Neuronal stem cell (in vitro differentiated cells): ENCODE measurements around the gene EMILIN1.

Experiments used
- DNase-seq: peaks from one replicate; pipeline ENCODE4 v3.0.0-alpha.2; 2013; ENCODE audit warnings: low spot score
- H2AFZ ChIP-seq: one replicate; pipeline ENCODE4 v1.6.1; 2013; ENCODE audit warnings: mild to moderate bottlenecking, low read length, inconsistent platforms
- H2AK5ac ChIP-seq: 2 replicates; pipeline ENCODE4 v1.6.1; 2013; ENCODE audit warnings: low read depth, mild to moderate bottlenecking, inconsistent platforms, low read length, moderate library complexity, mixed read lengths
- H2BK120ac ChIP-seq: 2 replicates; pipeline ENCODE4 v1.6.1; 2013; ENCODE audit warnings: low read depth, mild to moderate bottlenecking, inconsistent platforms, low read length, moderate library complexity, mixed read lengths
- H2BK12ac ChIP-seq: one replicate; pipeline ENCODE4 v1.6.1; 2013; ENCODE audit warnings: low read length, inconsistent platforms
- H2BK15ac ChIP-seq: 2 replicates; pipeline ENCODE4 v1.6.1; 2013; ENCODE audit warnings: mild to moderate bottlenecking, low read length, inconsistent platforms, mixed read lengths
- H2BK5ac ChIP-seq: one replicate; pipeline ENCODE4 v1.6.1; 2013; ENCODE audit warnings: inconsistent platforms, mild to moderate bottlenecking, low read length, moderate library complexity
- H3K14ac ChIP-seq: one replicate; pipeline ENCODE4 v1.6.1; 2013; ENCODE audit warnings: low read length, inconsistent platforms
- H3K18ac ChIP-seq: 2 replicates; pipeline ENCODE4 v1.6.1; 2013; ENCODE audit warnings: low read length, inconsistent platforms
- H3K23ac ChIP-seq: 2 replicates; pipeline ENCODE4 v1.6.1; 2013; ENCODE audit warnings: low read depth, mild to moderate bottlenecking, mixed read lengths, low read length, inconsistent platforms; ENCODE audit not compliant: poor library complexity
- H3K27ac ChIP-seq: replicated peaks from 3 replicates; pipeline ENCODE4 v1.5.1; 2013; ENCODE audit warnings: low read length, inconsistent platforms
- H3K27me3 ChIP-seq, 3 experiments: 2 replicates each; pipeline ENCODE4 v1.6.1; 2013; ENCODE audit warnings: low read length in 3 of 3, mild to moderate bottlenecking in 2 of 3, inconsistent platforms in 1 of 3, low read depth in 1 of 3, mixed read lengths in 1 of 3, moderate library complexity in 1 of 3; ENCODE audit not compliant: control insufficient read depth in 3 of 3, insufficient read depth in 3 of 3
- H3K36me3 ChIP-seq, 2 donors: replicated peaks in 1 of 2; 2 replicates each; pipeline ENCODE4 v1.6.1; 2013; ENCODE audit warnings: low read length in 2 of 2; ENCODE audit not compliant: control insufficient read depth in 2 of 2, insufficient read depth in 2 of 2
- H3K4ac ChIP-seq: 2 replicates; pipeline ENCODE4 v1.6.1; 2013; ENCODE audit warnings: inconsistent platforms, mild to moderate bottlenecking, low read length, moderate library complexity
- H3K4me1 ChIP-seq, 2 donors: 1 replicate in 1 of 2; 2 replicates in 1 of 2; pipeline ENCODE4 v1.6.1; 2013; ENCODE audit warnings: low read length in 2 of 2, low read depth in 1 of 2; ENCODE audit not compliant: control insufficient read depth in 2 of 2, insufficient read depth in 1 of 2
- H3K4me2 ChIP-seq: one replicate; pipeline ENCODE4 v1.6.1; 2013; ENCODE audit warnings: mild to moderate bottlenecking, low read length, inconsistent platforms; ENCODE audit not compliant: insufficient read depth, poor library complexity, severe bottlenecking
- H3K4me3 ChIP-seq, 2 donors: 2 replicates each; pipeline ENCODE4 v1.5.1; 2013; ENCODE audit warnings: low read length in 2 of 2, mild to moderate bottlenecking in 2 of 2, inconsistent platforms in 1 of 2, moderate library complexity in 1 of 2
- H3K79me1 ChIP-seq: one replicate; pipeline ENCODE4 v1.6.1; 2013; ENCODE audit warnings: low read depth, mild to moderate bottlenecking, inconsistent platforms, low read length, moderate library complexity
- H3K9ac ChIP-seq: one replicate; pipeline ENCODE4 v1.6.1; 2013; ENCODE audit warnings: mild to moderate bottlenecking, low read depth, low read length, inconsistent platforms; ENCODE audit not compliant: poor library complexity
- H3K9me3 ChIP-seq, 2 donors: replicated peaks in 1 of 2; 2 replicates each; pipeline versions ENCODE3 to v1.6.1; 2013; ENCODE audit warnings: low read length in 2 of 2, mild to moderate bottlenecking in 2 of 2, inconsistent platforms in 1 of 2, low read depth in 1 of 2, mixed read lengths in 1 of 2, moderate library complexity in 1 of 2; ENCODE audit not compliant: control insufficient read depth in 2 of 2, insufficient read depth in 1 of 2
- H4K8ac ChIP-seq: one replicate; pipeline ENCODE4 v1.6.1; 2013; ENCODE audit warnings: low read depth, mild to moderate bottlenecking, inconsistent platforms, low read length, moderate library complexity
- H4K91ac ChIP-seq: one replicate; pipeline ENCODE4 v1.6.1; 2013; ENCODE audit warnings: low read length, low read depth, mild to moderate bottlenecking, inconsistent platforms; ENCODE audit not compliant: poor library complexity
- WGBS, 2 donors: extraction: QIAGEN DNeasy Blood & Tissue Kit; methylation state at CpG; one replicate each; pipeline ENCODE4 v1.1.7; 2013; ENCODE audit warnings: missing lambda C conversion rate in 2 of 2, mixed read lengths in 1 of 2; ENCODE audit not compliant: insufficient read length in 2 of 2, insufficient replicate concordance in 1 of 2; ENCODE audit errors: extremely low coverage in 2 of 2; 5-methylcytosine and 5-hydroxymethylcytosine counted together

The EMILIN1 gene

DNA sequence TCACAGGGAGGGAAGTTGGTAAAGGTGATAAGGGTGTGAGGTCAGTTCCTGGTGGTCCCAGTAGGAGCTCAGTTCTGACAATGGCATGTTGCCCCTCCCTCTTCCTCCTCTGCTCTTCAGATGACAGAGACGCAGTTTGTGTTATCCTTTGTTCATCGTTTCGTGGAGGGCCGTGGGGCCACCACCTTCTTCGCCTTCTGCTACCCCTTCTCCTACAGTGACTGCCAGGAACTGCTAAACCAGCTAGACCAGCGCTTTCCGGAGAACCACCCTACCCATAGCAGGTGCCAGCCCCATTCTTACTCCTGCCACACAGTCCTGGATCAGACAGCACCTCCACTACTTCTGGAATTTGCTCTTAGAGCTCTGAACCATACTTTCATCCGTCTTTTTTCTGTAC is 24.6 kb upstream of the EMILIN1 start:
- H3K4ac ChIP-seq, result no peak overlapping the region
- H2BK120ac ChIP-seq, result no peak overlapping the region
- no peak overlapping the region for H4K8ac ChIP-seq
- DNase-seq, result no peak
- H4K91ac ChIP-seq, result no peak overlapping the region
- H3K4me2 ChIP-seq, result no peak overlapping the region
- no peak overlapping the region for H2AFZ ChIP-seq
- no peak overlapping the region for H3K18ac ChIP-seq
- no peak overlapping the region for H3K9ac ChIP-seq
- no peak overlapping the region for H3K14ac ChIP-seq
- H3K27me3 ChIP-seq, result no peaks in the 10 kb centered on the region
- no peak overlapping the region for H3K27ac ChIP-seq
- no peak overlapping the region for H2BK5ac ChIP-seq
- no peak overlapping the region for H3K23ac ChIP-seq
- H3K4me3 ChIP-seq, result no peak overlapping the region
- peaks cover 5 to 7% of the 10 kb centered on the region in 2 donors for H3K4me1 ChIP-seq
- no peak overlapping the region for H2BK12ac ChIP-seq
- peaks cover 6% of the 10 kb centered on the region for H3K79me1 ChIP-seq
- no peak overlapping the region for H2AK5ac ChIP-seq
- H2BK15ac ChIP-seq, result no peak overlapping the region
- H3K36me3 ChIP-seq, result peaks cover 43 to 59% of the 10 kb centered on the region in 2 donors
- no CpG with 5 or more reads among the region's 8 CpGs for whole genome bisulfite sequencing, 2 donors
- H3K9me3 ChIP-seq, result no peaks in the 10 kb centered on the region

DNA sequence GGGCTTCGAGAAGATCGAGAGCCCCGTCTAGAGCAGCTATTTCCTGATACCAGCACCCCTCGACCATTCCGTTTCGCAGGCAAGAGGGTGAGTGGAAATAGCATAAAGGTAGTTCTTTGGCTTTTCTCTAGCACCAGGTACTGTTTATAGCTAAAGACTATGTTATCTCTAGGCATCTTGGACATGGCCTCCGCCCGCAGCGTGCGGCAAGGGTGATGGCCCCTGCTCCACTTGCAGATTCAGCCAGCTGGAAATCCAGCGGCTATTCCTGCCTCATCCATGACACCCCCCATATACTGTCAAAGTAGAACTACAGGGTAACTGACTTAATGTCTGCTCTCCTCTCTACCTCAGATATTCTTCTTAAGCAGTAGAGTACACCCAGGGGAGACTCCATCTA is 23.7 kb upstream of the EMILIN1 start:
- no peaks in the 10 kb centered on the region for H3K9me3 ChIP-seq
- H2BK12ac ChIP-seq, result no peak overlapping the region
- H2BK15ac ChIP-seq, result no peak overlapping the region
- peaks cover 49 to 69% of the 10 kb centered on the region in 2 donors for H3K36me3 ChIP-seq
- no peak overlapping the region for H4K91ac ChIP-seq
- no peak overlapping the region for H3K4me2 ChIP-seq
- peaks cover 6% of the 10 kb centered on the region for H3K79me1 ChIP-seq
- no peak overlapping the region for H3K4me3 ChIP-seq
- H3K27me3 ChIP-seq, result no peaks in the 10 kb centered on the region
- no peak overlapping the region for H2BK120ac ChIP-seq
- H2AFZ ChIP-seq, result no peak overlapping the region
- no peak overlapping the region for H3K9ac ChIP-seq
- no CpG with 5 or more reads among the region's 11 CpGs for WGBS, 2 donors
- H3K27ac ChIP-seq, result no peak overlapping the region
- no peak overlapping the region for H3K14ac ChIP-seq
- no peak overlapping the region for H2BK5ac ChIP-seq
- H4K8ac ChIP-seq, result no peak overlapping the region
- H2AK5ac ChIP-seq, result no peak overlapping the region
- no peak overlapping the region for H3K18ac ChIP-seq
- DNase-seq, result no peak
- H3K23ac ChIP-seq, result no peak overlapping the region
- H3K4me1 ChIP-seq, result peaks cover 3 to 4% of the 10 kb centered on the region in 2 donors
- H3K4ac ChIP-seq, result no peak overlapping the region

DNA sequence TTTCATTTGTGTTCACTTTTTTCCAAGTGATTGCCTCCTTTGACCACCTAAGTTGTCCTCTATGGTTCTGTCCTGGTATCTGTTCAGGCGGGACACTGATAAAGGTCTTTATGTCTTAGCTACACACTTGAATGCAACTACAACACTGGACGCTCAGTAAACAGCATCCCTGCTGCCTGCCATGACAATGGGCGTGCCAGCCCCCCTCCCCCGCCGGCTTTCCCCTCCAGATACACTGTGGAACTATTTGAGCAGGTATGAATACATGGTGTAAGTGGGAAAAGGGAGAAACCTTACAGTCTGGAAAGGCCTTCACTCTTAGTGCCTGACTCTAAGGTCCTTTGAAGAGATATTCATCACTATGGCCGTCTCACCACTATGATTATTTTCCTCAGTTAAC is 21.2 kb upstream of the EMILIN1 start:
- no peaks in the 10 kb centered on the region for H3K9me3 ChIP-seq
- H4K8ac ChIP-seq, result no peak overlapping the region
- peaks cover 2 to 3% of the 10 kb centered on the region in 2 donors for H3K4me1 ChIP-seq
- no peak overlapping the region for H3K18ac ChIP-seq
- H3K4ac ChIP-seq, result no peak overlapping the region
- no peak overlapping the region for H3K9ac ChIP-seq
- no peak overlapping the region for H2BK15ac ChIP-seq
- H3K27me3 ChIP-seq, result no peaks in the 10 kb centered on the region
- no peak overlapping the region for H2AK5ac ChIP-seq
- no peak overlapping the region for H3K27ac ChIP-seq
- no CpG with 5 or more reads among the region's 6 CpGs for WGBS, 2 donors
- H3K36me3 ChIP-seq, result peaks cover 51 to 86% of the 10 kb centered on the region in 2 donors
- no peak overlapping the region for H3K4me2 ChIP-seq
- H3K4me3 ChIP-seq, result no peak overlapping the region
- H2BK120ac ChIP-seq, result no peak overlapping the region
- H3K23ac ChIP-seq, result no peak overlapping the region
- H2BK5ac ChIP-seq, result no peak overlapping the region
- no peak overlapping the region for H2AFZ ChIP-seq
- H4K91ac ChIP-seq, result no peak overlapping the region
- DNase-seq, result no peak
- peaks cover 2% of the 10 kb centered on the region for H3K79me1 ChIP-seq
- H3K14ac ChIP-seq, result no peak overlapping the region
- no peak overlapping the region for H2BK12ac ChIP-seq

DNA sequence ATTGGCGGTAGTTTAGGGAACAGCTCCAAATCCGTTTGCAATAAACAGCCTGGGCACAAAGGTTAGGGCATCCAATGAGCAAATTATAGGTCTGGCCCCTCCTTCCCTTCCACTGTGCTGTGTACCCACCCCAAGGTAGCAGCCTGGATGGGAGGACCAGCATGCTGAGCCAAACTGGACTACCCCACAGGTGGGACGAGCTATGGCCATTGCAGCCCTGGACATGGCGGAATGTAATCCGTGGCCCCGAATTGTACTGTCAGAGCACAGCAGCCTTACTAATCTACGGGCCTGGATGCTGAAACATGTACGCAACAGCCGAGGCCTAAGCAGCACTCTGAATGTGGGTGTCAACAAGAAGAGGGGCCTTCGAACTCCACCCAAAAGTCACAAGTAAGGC is 20.2 kb upstream of the EMILIN1 start:
- Histone ChIP-seq H3K27ac (no peak overlapping the region), H2BK120ac (no peak overlapping the region), H3K14ac (no peak overlapping the region), H3K9ac (peak overlapping the region; percentile 64), H3K4ac (no peak overlapping the region), H3K27me3 (no peaks in the 10 kb centered on the region), H4K91ac (no peak overlapping the region), H2BK5ac (no peak overlapping the region), H2BK15ac (no peak overlapping the region), H2AK5ac (no peak overlapping the region), H2AFZ (no peak overlapping the region), H4K8ac (peak overlapping the region; percentile 70), H3K4me2 (no peak overlapping the region), H2BK12ac (no peak overlapping the region), H3K79me1 (peaks cover 2% of the 10 kb centered on the region), H3K9me3 (peaks cover 0 to 2% of the 10 kb centered on the region in 2 donors), H3K4me1 (no peaks in the 10 kb centered on the region), H3K18ac (no peak overlapping the region), H3K23ac (peak overlapping the region; percentile 50), H3K36me3 (peaks cover 53 to 91% of the 10 kb centered on the region in 2 donors), H3K4me3 (no peak overlapping the region)
- no peak for DNase-seq
- no CpG with 5 or more reads among the region's 10 CpGs for WGBS, 2 donors
